HG02759 (cell line): ENCODE measurements around the gene ARHGAP42.
"Not testable (repeated sequence)": the region's sequence is repeated elsewhere in the genome, so short reads cannot be mapped to it uniquely, and the experiment has no call there.

Source experiments
- ATAC-seq: cut with Tn5 transposase; IDR thresholded peaks from one replicate; pipeline ENCODE4 v1.9.1; 2021; ENCODE audit warnings: mild to moderate bottlenecking, moderate library complexity; ENCODE audit not compliant: unreplicated experiment

ARHGAP42 gene

GRCh38 chr11:100866453-100866852, 179.4 kb downstream of the ARHGAP42 start:
- ATAC-seq: peak; percentile 53

DNA sequence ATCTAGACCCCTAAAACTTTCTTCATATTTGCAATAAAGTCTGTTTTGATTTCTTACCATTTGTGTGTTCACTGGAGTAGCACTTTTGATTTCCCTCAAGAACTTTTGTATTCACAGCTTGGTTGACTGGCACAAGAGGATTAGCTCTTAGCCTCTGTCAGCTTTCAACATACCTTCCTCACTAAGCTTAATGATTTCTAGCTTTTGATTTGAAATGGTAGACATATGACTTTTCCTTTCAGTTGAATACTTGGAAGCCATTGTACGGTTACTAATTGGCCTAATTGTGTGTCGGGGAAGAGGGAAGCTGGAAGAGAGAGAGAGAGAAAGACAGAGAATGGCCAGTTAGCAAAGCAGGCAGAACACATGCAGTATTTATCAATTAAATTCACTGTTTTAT, 180.5 kb downstream of the ARHGAP42 start:
- ATAC-seq: no peak

- ATAC-seq: no peak
These were observed 182.2 kb downstream of the ARHGAP42 start for GRCh38 chr11:100869328-100869727.

- no peak for ATAC-seq
These were observed 183.1 kb downstream of the ARHGAP42 start for GRCh38 chr11:100870138-100870537.

GRCh38 chr11:100872951-100873740, 186.1 kb downstream of the ARHGAP42 start:
- ATAC-seq: no peak

- ATAC-seq: no peak
These were observed 187.1 kb downstream of the ARHGAP42 start for GRCh38 chr11:100874203-100874602.

DNA sequence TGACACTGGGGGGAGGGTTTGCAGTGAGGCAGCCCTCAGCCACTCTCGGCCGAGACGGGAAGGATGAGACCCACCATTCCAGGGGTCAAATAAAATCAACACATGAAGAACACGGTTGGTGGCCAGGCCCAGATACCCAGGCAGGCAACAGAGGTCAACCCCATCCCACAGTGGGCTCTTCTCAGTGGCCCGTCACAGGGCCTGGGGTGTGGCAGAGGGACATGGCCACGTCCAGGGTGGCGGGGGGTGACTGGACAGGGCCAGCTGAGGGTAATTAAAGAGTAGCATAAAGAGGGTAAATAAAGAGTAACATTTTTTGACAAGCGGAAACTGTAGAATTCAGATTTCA, 188.4 kb downstream of the ARHGAP42 start:
- ATAC-seq: no peak

DNA sequence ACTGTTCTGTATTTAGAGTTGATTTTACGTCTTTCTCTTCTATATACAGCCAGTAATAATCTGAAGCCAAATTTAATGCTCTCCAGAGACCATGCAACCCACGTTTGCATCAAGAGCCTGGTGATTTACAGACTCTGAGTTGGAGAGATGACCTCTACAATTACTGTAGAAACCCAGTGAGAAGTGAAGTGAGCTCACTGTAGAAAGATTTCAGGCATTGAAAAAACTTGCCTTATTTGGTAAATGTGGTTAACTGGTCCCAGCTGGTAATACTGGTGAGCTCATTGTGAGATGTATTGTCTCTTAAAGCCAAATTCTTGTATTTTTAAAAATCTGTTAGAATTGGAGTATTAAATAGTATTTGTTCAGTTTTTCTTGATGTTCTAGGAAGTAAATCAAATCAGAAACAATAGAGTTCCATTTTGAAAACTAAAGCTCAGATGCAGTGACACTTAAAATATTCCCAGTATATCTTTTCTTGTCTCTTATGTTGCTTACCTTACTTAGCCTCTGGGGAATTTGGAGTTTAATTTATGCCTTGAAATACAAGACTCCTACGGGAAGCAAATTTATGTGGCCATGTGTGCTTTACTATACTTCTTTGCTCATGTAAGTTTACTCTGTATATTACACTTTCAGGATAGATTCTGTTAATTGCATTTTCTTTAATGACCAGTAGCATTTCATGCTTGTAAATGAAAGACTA, 189.9 kb downstream of the ARHGAP42 start:
- ATAC-seq: peak; percentile 84

GRCh38 chr11:100878474-100878873, 191.4 kb downstream of the ARHGAP42 start:
- ATAC-seq: no peak

GRCh38 chr11:100882957-100883356, 195.9 kb downstream of the ARHGAP42 start:
- ATAC-seq: no peak

- no peak for ATAC-seq
These were observed 196.7 kb downstream of the ARHGAP42 start for GRCh38 chr11:100883830-100884229.

GRCh38 chr11:100887659-100888058, 200.6 kb downstream of the ARHGAP42 start:
- ATAC-seq: no peak

DNA sequence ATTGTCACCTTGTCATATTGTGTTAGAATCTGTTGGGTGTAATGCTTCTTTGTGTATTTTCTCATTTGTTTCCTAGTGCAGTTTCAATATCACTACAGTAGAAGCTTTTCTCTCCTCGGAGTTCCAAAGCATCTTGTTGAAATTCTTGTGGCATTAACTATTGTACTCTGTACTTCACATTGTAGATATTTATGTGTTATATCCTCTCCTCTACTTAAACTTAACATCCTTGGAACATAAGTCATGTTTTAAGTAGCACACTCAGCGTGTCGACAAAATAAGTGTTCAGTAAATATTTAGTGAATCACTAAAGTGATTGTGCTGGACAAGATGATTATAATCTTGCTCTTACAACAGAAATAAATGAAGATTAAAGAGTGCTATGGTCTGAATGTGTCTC, 201.7 kb downstream of the ARHGAP42 start:
- ATAC-seq: no peak

DNA sequence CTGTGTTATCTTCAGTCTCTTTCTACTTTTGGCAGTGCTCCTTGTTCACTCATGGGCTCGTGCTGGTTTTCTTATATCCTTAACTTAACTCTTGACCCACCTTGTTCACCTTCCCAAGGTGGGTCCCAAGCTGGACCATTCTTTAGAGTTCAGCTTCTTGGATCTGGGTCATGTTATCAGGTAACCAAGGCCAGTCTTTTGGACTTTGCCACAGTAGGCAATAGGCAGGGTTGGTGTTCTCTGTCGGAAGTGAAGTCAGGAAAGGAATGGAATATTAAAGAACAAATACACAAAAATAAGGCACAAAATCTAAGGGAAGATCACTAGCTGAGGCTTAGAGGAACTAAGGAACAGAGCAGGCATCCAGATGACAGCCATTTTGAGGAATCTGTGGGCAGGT, 202.7 kb downstream of the ARHGAP42 start:
- ATAC-seq: no peak

- no peak for ATAC-seq
These were observed 203.7 kb downstream of the ARHGAP42 start for GRCh38 chr11:100890789-100891188.

- no peak for ATAC-seq
These were observed 205.8 kb downstream of the ARHGAP42 start for GRCh38 chr11:100892886-100893285.

DNA sequence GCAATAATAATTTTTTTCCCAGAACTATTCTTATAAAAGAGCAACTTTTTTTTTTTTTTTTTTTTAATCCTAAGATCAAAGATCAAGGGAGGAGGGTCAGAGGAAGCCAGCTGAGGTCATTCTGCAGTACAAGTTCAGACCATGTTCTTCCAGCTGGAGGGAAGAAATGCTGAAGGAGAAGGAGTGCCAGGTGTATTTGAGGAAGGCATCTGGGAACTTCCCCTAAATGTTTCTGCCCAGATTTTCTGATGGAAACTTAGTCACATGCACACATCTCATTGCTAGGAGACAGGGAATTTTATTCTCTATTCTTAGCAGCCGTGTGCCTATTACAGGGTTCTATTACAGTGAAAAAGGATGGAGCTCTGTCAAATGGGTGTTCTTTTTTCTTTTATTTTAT, 208.4 kb downstream of the ARHGAP42 start:
- no peak for ATAC-seq

- ATAC-seq: not testable (repeated sequence)
These were observed 208.9 kb downstream of the ARHGAP42 start for GRCh38 chr11:100895976-100896375.

DNA sequence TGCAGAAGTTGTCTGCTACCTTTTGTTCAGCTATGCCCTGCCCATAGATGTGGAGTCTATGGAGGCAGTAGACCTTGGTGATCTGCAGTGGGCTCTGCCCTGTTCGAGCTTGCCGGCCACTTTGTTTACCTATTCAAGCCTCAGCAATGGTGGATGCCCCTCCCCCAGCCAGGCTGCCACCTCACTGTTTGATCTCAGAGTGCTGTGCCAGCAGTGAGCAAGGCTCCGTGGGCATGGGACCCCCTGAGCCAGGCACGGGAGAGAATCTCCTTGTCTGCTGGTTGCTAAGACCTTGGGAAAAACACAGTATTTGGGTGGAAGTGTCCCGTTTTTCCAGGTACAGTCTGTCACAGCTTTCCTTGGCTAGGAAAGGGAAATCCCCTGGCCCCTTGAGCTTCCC, 214.4 kb downstream of the ARHGAP42 start:
- not testable (repeated sequence) for ATAC-seq

GRCh38 chr11:100902454-100903141, 215.5 kb downstream of the ARHGAP42 start:
- ATAC-seq: no peak

DNA sequence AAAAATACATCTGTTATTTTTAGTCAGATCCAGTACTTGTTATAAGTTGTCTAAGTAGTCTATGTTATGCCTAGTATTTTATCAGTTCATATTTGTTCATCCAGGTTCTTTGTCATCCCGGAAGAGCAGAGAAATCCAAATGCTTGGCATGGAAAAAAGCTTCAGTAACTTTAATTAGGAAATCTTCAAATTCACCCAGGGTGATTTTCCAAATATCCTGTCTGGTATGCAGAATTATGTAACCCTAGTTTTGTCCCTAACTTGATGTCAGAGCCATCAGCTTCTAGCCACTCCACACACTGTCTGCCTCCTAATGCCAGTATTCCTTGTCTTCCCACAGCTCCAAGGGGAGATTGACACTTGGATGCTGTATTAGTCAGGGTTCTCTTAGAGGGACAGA, 216.2 kb downstream of the ARHGAP42 start:
- no peak for ATAC-seq

GRCh38 chr11:100905684-100906083, 218.6 kb downstream of the ARHGAP42 start:
- no peak for ATAC-seq
